Naive thymus-derived CD4-positive, alpha-beta T cell (primary cell): ENCODE data around the gene TMEM88. TPM values are rescaled to one million over a fixed set of nuclear protein-coding genes. Genes with fewer than 3 reads are reported as not detected.

Source experiments
- ATAC-seq: fragments of 150-1000 bp; cut with Tn5 transposase; 2 replicates; pipeline ENCODE4 v1.10.0; 2021; ENCODE audit warnings: mild to moderate bottlenecking, moderate library complexity
- CTCF ChIA-PET: fragments of 350-600 bp; sonication (Branson Sonifier 250); formaldehyde crosslinking; loops from one replicate; lab custom pipeline; 2021; ENCODE audit warnings: antibody characterized with exemption; lab: Charles Lee
- POLR2A ChIA-PET: fragments of 350-600 bp; sonication (Branson Sonifier 250); formaldehyde crosslinking; loops from one replicate; lab custom pipeline; 2021; ENCODE audit warnings: antibody characterized with exemption, inconsistent platforms; lab: Charles Lee
- DNase-seq, 9 donors: peaks; one replicate each; pipeline versions ENCODE4 v3.0.0 to v3.0.0-alpha.2; 2020 to 2022; ENCODE audit warnings: mixed read lengths in 1 of 9
- H3K27ac ChIP-seq: one replicate; pipeline ENCODE4 v1.7.0; 2013; ENCODE audit warnings: mild to moderate bottlenecking, low read depth, low read length, moderate library complexity
- H3K27me3 ChIP-seq, 2 donors: one replicate each; pipeline ENCODE4 v1.7.0; 2013; ENCODE audit warnings: low read length in 2 of 2, mild to moderate bottlenecking in 2 of 2, moderate library complexity in 2 of 2; ENCODE audit not compliant: control insufficient read depth in 2 of 2, insufficient read depth in 2 of 2
- H3K36me3 ChIP-seq, 3 experiments: 1 replicate in 2 of 3; 2 replicates in 1 of 3; pipeline ENCODE4 v1.7.0; 2013; ENCODE audit warnings: low read length in 3 of 3, mild to moderate bottlenecking in 3 of 3, moderate library complexity in 1 of 3; ENCODE audit not compliant: insufficient read depth in 3 of 3, control insufficient read depth in 2 of 3
- H3K4me1 ChIP-seq, 2 donors: one replicate each; pipeline ENCODE4 v1.7.0; 2013; ENCODE audit warnings: low read length in 2 of 2, mild to moderate bottlenecking in 2 of 2, moderate library complexity in 1 of 2; ENCODE audit not compliant: control insufficient read depth in 2 of 2, insufficient read depth in 2 of 2
- H3K4me3 ChIP-seq: 2 replicates; pipeline ENCODE4 v1.7.0; 2013; ENCODE audit warnings: mild to moderate bottlenecking, low read length
- H3K9me3 ChIP-seq, 3 experiments: 1 replicate in 2 of 3; 2 replicates in 1 of 3; pipeline ENCODE4 v1.7.0; 2013; ENCODE audit warnings: low read length in 3 of 3; ENCODE audit not compliant: control insufficient read depth in 2 of 3
- H3K27ac Mint-ChIP-seq, 9 donors: one replicate each; pipeline ENCODE4 v1.8.0; 2020 to 2022; ENCODE audit warnings: mixed read lengths in 9 of 9, mild to moderate bottlenecking in 8 of 9, moderate library complexity in 5 of 9, inconsistent platforms in 2 of 9
- H3K27me3 Mint-ChIP-seq, 5 donors: one replicate each; pipeline ENCODE4 v1.8.0; 2021 to 2022; ENCODE audit warnings: mixed read lengths in 5 of 5, mild to moderate bottlenecking in 1 of 5
- H3K36me3 Mint-ChIP-seq, 5 donors: one replicate each; pipeline ENCODE4 v1.8.0; 2020 to 2022; ENCODE audit warnings: mixed read lengths in 5 of 5, mild to moderate bottlenecking in 3 of 5, inconsistent platforms in 1 of 5
- H3K4me1 Mint-ChIP-seq, 7 donors: one replicate each; pipeline ENCODE4 v1.8.0; 2020 to 2022; ENCODE audit warnings: mixed read lengths in 7 of 7, mild to moderate bottlenecking in 3 of 7, inconsistent platforms in 1 of 7
- H3K4me3 Mint-ChIP-seq, 10 donors: one replicate each; pipeline ENCODE4 v1.8.0; 2020 to 2022; ENCODE audit warnings: mild to moderate bottlenecking in 10 of 10, mixed read lengths in 10 of 10, moderate library complexity in 6 of 10, inconsistent platforms in 2 of 10
- H3K9me3 Mint-ChIP-seq, 11 donors: one replicate each; pipeline ENCODE4 v1.8.0; 2020 to 2022; ENCODE audit warnings: mixed read lengths in 11 of 11, mild to moderate bottlenecking in 4 of 11, inconsistent platforms in 1 of 11, moderate library complexity in 1 of 11
- intact Hi-C, 2 donors: fragments of 100-400 bp; cut with micrococcal nuclease; formaldehyde crosslinking; loops; one replicate each; pipeline ENCODE4 v1.15.1; 2023
- polyA plus RNA-seq, 2 donors: library from polyadenylated mRNA; unstranded; fragments of 300-500 nt; fragmentation: Illumina TruSeq; gene quantifications; one replicate each; pipeline ENCODE4 v1.2.3, GENCODE V29; 2021
- total RNA-seq, 6 experiments: library from RNA in 5 of 6; stranded (reverse) in 5 of 6; gene quantifications; 1 replicate in 5 of 6; 2 replicates in 1 of 6; pipeline ENCODE4 v1.2.3 and lab custom pipeline; 2021 to 2026

TMEM88 gene
- total and polyA plus RNA-seq, 7 experiments from 2014 or later, result 0.70 to 32.7 (median 11.6) TPM; not detected in 2

DNA sequence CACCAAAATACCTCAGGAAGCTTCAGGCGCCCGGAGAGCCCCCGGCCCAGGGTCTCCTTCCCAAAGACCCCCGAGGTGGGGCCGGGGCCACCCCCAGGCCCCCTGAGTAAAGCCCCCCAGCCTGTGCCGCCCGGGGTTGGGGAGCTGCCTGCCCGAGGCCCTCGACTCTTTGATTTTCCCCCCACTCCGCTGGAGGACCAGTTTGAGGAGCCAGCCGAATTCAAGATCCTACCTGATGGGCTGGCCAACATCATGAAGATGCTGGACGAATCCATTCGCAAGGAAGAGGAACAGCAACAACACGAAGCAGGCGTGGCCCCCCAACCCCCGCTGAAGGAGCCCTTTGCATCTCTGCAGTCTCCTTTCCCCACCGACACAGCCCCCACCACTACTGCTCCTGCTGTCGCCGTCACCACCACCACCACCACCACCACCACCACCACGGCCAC lies 6.7 kb upstream of the TMEM88 start:
- peaks cover 0 to 34% (median 21%) of the 10 kb centered on the region in 7 donors for H3K4me1 Mint-ChIP-seq
- H3K9me3 Mint-ChIP-seq, result peaks cover 0 to 3% (median 0%) of the 10 kb centered on the region in 11 donors
- peaks cover 0 to 60% (median 5%) of the 10 kb centered on the region in 3 experiments for H3K36me3 ChIP-seq
- no peak for ATAC-seq
- ChIA-PET POLR2A (interaction anchor here (1.1 to 1.4 kb wide), 2 partner anchors 9 to 13 kb away, joined by 3 to 5 read pairs; partner anchors contain the start of gene NAA38), CTCF (no interaction called here)
- DNase-seq, result no peak
- peaks cover 15 to 24% of the 10 kb centered on the region in 2 donors for H3K4me1 ChIP-seq
- H3K4me3 Mint-ChIP-seq, result no peak overlapping the region
- no peaks in the 10 kb centered on the region for H3K9me3 ChIP-seq
- no peak overlapping the region for H3K27ac ChIP-seq
- H3K4me3 ChIP-seq, result no peak overlapping the region
- intact Hi-C loops, result loop anchor here in 1 of 2 donors (10.0 kb wide), 1 partner anchor 633 kb away; the partner anchor contains the start of genes ACADVL and DLG4
- H3K27me3 ChIP-seq, result no peaks in the 10 kb centered on the region
- H3K27me3 Mint-ChIP-seq, result no peaks in the 10 kb centered on the region
- H3K27ac Mint-ChIP-seq, result peak overlapping the region in 1 of 9 donors; percentile 73
- peaks cover 0 to 3% (median 0%) of the 10 kb centered on the region in 5 donors for H3K36me3 Mint-ChIP-seq

DNA sequence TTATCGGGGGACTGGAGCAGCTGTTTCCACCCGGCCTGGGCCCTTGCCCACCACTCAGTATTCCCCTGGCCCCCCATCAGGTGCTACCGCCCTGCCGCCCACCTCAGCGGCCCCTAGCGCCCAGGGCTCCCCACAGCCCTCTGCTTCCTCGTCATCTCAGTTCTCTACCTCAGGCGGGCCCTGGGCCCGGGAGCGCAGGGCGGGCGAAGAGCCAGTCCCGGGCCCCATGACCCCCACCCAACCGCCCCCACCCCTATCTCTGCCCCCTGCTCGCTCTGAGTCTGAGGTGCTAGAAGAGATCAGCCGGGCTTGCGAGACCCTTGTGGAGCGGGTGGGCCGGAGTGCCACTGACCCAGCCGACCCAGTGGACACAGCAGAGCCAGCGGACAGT lies 6.1 kb upstream of the TMEM88 start:
- Histone ChIP-seq H3K36me3 (peaks cover 0 to 61% (median 5%) of the 10 kb centered on the region in 3 experiments), H3K27ac (no peak overlapping the region), H3K4me1 (peaks cover 15 to 24% of the 10 kb centered on the region in 2 donors), H3K27me3 (no peaks in the 10 kb centered on the region), H3K9me3 (no peaks in the 10 kb centered on the region), H3K4me3 (no peak overlapping the region)
- Mint-ChIP-seq H3K36me3 (peaks cover 0 to 3% (median 1%) of the 10 kb centered on the region in 5 donors), H3K4me3 (no peak overlapping the region), H3K27me3 (no peaks in the 10 kb centered on the region), H3K4me1 (peaks cover 0 to 34% (median 21%) of the 10 kb centered on the region in 7 donors), H3K27ac (peak overlapping the region in 1 of 9 donors; percentile 92), H3K9me3 (peaks cover 0 to 1% (median 0%) of the 10 kb centered on the region in 11 donors)
- ATAC-seq, result no peak
- POLR2A ChIA-PET, result interaction anchor here (1.1 to 5.5 kb wide), 3 partner anchors 8 to 14 kb away, joined by 5 to 89 read pairs (median 6); partner anchors contain the start of genes KDM6B and NAA38
- CTCF ChIA-PET, result interaction anchor here (3.7 kb wide), 1 partner anchor 15 kb away, joined by 43 read pairs; the partner anchor contains the start of gene KDM6B
- intact Hi-C loops, result loop anchor here in 1 of 2 donors (10.0 kb wide), 1 partner anchor 634 kb away; the partner anchor contains the start of genes ACADVL and DLG4
- no peak for DNase-seq

DNA sequence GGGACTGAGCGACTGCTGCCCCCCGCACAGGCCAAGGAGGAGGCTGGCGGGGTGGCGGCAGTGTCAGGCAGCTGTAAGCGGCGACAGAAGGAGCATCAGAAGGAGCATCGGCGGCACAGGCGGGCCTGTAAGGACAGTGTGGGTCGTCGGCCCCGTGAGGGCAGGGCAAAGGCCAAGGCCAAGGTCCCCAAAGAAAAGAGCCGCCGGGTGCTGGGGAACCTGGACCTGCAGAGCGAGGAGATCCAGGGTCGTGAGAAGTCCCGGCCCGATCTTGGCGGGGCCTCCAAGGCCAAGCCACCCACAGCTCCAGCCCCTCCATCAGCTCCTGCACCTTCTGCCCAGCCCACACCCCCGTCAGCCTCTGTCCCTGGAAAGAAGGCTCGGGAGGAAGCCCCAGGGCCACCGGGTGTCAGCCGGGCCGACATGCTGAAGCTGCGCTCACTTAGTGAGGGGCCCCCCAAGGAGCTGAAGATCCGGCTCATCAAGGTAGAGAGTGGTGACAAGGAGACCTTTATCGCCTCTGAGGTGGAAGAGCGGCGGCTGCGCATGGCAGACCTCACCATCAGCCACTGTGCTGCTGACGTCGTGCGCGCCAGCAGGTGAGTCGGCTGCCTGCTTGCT lies 5.6 kb upstream of the TMEM88 start:
- Mint-ChIP-seq H3K27me3 (no peaks in the 10 kb centered on the region), H3K4me1 (peaks cover 0 to 30% (median 21%) of the 10 kb centered on the region in 7 donors), H3K27ac (peak overlapping the region in 3 of 9 donors; percentile 67 to 92 (median 86)), H3K36me3 (peaks cover 0 to 4% (median 3%) of the 10 kb centered on the region in 5 donors), H3K4me3 (no peak overlapping the region), H3K9me3 (no peaks in the 10 kb centered on the region)
- intact Hi-C loops, result loop anchor here in 1 of 2 donors (10.0 kb wide), 1 partner anchor 634 kb away; the partner anchor contains the start of genes ACADVL and DLG4
- DNase-seq, result no peak
- POLR2A ChIA-PET, result interaction anchor here (2.3 to 5.5 kb wide), 2 partner anchors 9 to 15 kb away, joined by 6 to 89 read pairs; partner anchors contain the start of gene KDM6B
- Histone ChIP-seq H3K27ac (no peak overlapping the region), H3K9me3 (no peaks in the 10 kb centered on the region), H3K27me3 (no peaks in the 10 kb centered on the region), H3K36me3 (peaks cover 0 to 61% (median 5%) of the 10 kb centered on the region in 3 experiments), H3K4me3 (no peak overlapping the region), H3K4me1 (peaks cover 15 to 24% of the 10 kb centered on the region in 2 donors)
- no peak for ATAC-seq
- CTCF ChIA-PET, result interaction anchor here (2.7 to 3.7 kb wide), 2 partner anchors 15 to 141 kb away, joined by 14 to 43 read pairs; partner anchors contain the start of gene KDM6B

DNA sequence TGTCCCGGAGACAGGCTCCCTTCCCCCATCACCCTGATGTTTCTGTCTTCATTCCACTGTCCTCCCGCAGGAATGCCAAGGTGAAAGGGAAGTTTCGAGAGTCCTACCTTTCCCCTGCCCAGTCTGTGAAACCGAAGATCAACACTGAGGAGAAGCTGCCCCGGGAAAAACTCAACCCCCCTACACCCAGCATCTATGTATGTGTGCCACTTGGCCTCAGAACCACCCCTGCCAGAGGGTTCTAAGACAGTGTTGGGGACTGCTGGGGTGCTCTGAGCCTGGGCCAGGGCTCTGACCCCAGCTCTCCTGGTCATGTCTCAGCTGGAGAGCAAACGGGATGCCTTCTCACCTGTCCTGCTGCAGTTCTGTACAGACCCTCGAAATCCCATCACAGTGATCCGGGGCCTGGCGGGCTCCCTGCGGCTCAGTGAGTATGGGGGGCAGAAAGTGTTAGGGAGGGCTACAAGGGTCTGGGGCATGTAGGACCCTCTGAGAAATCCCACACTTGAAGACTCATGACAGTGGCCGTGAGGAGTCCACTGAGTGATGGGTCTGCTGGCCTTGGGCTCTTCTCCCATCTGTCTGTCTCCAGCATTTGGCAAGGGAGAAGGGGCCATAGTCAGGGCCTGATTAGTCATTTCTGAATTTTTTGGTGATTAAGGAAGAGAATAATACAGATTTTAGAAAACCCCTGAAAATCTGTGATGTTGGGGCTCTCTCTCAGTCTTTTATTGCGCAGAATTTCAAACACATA lies 4.9 kb upstream of the TMEM88 start:
- H3K4me3 Mint-ChIP-seq, result peak overlapping the region in 1 of 10 donors; percentile 14
- H3K36me3 Mint-ChIP-seq, result peaks cover 0 to 4% (median 3%) of the 10 kb centered on the region in 5 donors
- CTCF ChIA-PET, result interaction anchor here (0.9 to 3.7 kb wide), 5 partner anchors 12 to 192 kb away, joined by 4 to 43 read pairs (median 7); partner anchors contain the start of gene KDM6B
- Histone ChIP-seq H3K4me1 (peaks cover 15 to 20% of the 10 kb centered on the region in 2 donors), H3K9me3 (no peaks in the 10 kb centered on the region), H3K36me3 (peaks cover 0 to 61% (median 5%) of the 10 kb centered on the region in 3 experiments), H3K27me3 (no peaks in the 10 kb centered on the region), H3K27ac (peak overlapping the region; percentile 70), H3K4me3 (no peak overlapping the region)
- H3K4me1 Mint-ChIP-seq, result peaks cover 0 to 29% (median 21%) of the 10 kb centered on the region in 7 donors
- DNase-seq (no peak), ATAC-seq (no peak)
- intact Hi-C loops, result loop anchor here in 1 of 2 donors (10.0 kb wide), 1 partner anchor 635 kb away; the partner anchor contains the start of genes ACADVL and DLG4
- no peaks in the 10 kb centered on the region for H3K27me3 Mint-ChIP-seq
- peak overlapping the region in 6 of 9 donors; percentile 56 to 93 (median 76) for H3K27ac Mint-ChIP-seq
- H3K9me3 Mint-ChIP-seq, result no peaks in the 10 kb centered on the region
- POLR2A ChIA-PET, result interaction anchor here (2.3 to 5.5 kb wide), 2 partner anchors 9 to 15 kb away, joined by 6 to 89 read pairs; partner anchors contain the start of gene KDM6B

DNA sequence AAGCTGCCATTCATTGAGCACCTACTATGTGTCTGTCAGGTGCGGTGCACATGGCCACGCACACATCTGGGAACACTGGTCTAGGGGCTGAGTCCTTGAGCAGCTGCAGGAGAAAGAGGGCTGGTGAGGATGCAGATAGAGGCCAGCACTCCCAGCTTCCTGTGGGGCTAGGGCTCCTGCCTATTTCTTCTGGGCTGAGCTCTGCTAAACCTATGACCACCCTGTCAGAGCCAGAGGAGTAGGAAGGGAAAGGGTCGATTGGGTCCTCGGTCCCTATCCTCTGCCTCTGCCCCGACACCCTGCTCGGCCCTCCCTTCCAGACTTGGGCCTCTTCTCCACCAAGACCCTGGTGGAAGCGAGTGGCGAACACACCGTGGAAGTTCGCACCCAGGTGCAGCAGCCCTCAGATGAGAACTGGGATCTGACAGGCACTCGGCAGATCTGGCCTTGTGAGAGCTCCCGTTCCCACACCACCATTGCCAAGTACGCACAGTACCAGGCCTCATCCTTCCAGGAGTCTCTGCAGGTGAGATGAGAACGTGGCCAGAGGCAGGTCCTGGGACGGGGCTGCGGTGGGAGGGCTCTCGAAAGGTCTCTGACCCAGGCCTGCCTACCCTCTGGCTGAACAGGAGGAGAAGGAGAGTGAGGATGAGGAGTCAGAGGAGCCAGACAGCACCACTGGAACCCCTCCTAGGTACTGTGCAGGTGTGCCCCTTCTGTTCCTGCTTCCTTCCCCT lies 4.0 kb upstream of the TMEM88 start:
- Mint-ChIP-seq H3K27ac (peak overlapping the region in 7 of 9 donors; percentile 55 to 93 (median 90)), H3K27me3 (no peaks in the 10 kb centered on the region), H3K36me3 (peaks cover 0 to 4% (median 3%) of the 10 kb centered on the region in 5 donors), H3K9me3 (no peaks in the 10 kb centered on the region), H3K4me3 (peak overlapping the region in 8 of 10 donors; percentile 30 to 85 (median 72)), H3K4me1 (peaks cover 0 to 26% (median 17%) of the 10 kb centered on the region in 7 donors)
- DNase-seq (peak in 1 of 9 donors; percentile 25), ATAC-seq (peak; percentile 2)
- no peaks in the 10 kb centered on the region for H3K9me3 ChIP-seq
- no peaks in the 10 kb centered on the region for H3K27me3 ChIP-seq
- POLR2A ChIA-PET, result interaction anchor here (1.1 to 5.5 kb wide), 3 partner anchors 8 to 16 kb away, joined by 4 to 89 read pairs (median 6); partner anchors contain the start of gene KDM6B
- peaks cover 0 to 54% (median 5%) of the 10 kb centered on the region in 3 experiments for H3K36me3 ChIP-seq
- intact Hi-C loops, result loop anchor here (1.0 kb wide), 6 partner anchors 8 to 444 kb away; partner anchors contain the start of genes KDM6B (in 2 of the 2) and SLC25A35 (in 1 of the 2)
- H3K4me3 ChIP-seq, result peak overlapping the region; percentile 51
- H3K4me1 ChIP-seq, result peaks cover 12 to 23% of the 10 kb centered on the region in 2 donors
- H3K27ac ChIP-seq, result peak overlapping the region; percentile 70
- CTCF ChIA-PET, result interaction anchor here (0.6 to 3.7 kb wide), 12 partner anchors 8 to 191 kb away, joined by 3 to 43 read pairs (median 4); partner anchors contain the start of gene KDM6B
